ENCODE results near the gene TANGO6.

The TANGO6 gene

DNA sequence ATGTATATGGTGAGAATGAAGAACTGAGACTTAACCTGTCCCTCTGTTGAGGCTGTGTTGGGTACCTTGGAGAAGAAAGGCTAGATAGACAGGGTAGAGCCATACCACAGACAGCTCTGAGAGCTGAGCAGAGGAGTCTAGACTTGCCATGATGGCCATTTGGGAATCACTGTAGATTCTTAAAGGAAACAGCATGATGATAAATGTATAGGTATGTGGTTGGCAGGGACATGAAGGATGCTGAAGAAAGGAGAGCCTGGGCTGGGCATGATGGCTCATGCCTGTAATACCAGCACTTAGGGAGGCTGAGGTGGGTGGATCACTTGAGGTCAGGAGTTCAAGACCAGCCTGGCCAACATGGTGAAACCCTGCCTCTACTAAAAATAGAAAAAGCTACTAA is 147.7 kb downstream of the TANGO6 start:
- Histone ChIP-seq H3K27ac (ENCODE audit: poor library complexity, severe bottlenecking) (peak overlapping the region; percentile 98), H3K36me3 (ENCODE audit: low read depth) (no peaks in the 10 kb centered on the region), H3K4me3 (ENCODE audit: severe bottlenecking) (no peak overlapping the region), H3K9me3 (ENCODE audit: severe bottlenecking) (no peaks in the 10 kb centered on the region), H3K4me1 (ENCODE audit: insufficient read depth, poor library complexity, severe bottlenecking) (peaks cover 73% of the 10 kb centered on the region), H3K27me3 (ENCODE audit: insufficient read depth, poor library complexity, severe bottlenecking) (no peaks in the 10 kb centered on the region)
- no peak for DNase-seq (ENCODE audit: low spot score)
- TF ChIP-seq, protein P1, sequence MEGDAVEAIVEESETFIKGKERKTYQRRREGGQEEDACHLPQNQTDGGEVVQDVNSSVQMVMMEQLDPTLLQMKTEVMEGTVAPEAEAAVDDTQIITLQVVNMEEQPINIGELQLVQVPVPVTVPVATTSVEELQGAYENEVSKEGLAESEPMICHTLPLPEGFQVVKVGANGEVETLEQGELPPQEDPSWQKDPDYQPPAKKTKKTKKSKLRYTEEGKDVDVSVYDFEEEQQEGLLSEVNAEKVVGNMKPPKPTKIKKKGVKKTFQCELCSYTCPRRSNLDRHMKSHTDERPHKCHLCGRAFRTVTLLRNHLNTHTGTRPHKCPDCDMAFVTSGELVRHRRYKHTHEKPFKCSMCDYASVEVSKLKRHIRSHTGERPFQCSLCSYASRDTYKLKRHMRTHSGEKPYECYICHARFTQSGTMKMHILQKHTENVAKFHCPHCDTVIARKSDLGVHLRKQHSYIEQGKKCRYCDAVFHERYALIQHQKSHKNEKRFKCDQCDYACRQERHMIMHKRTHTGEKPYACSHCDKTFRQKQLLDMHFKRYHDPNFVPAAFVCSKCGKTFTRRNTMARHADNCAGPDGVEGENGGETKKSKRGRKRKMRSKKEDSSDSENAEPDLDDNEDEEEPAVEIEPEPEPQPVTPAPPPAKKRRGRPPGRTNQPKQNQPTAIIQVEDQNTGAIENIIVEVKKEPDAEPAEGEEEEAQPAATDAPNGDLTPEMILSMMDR (IDR thresholded peaks at IDR 0.05; ENCODE audit: poor library complexity, severe bottlenecking), result no peak
- ATAC-seq (ENCODE audit: low read depth), result peak; percentile 10; the same call in 1 of the 3 replicates

DNA sequence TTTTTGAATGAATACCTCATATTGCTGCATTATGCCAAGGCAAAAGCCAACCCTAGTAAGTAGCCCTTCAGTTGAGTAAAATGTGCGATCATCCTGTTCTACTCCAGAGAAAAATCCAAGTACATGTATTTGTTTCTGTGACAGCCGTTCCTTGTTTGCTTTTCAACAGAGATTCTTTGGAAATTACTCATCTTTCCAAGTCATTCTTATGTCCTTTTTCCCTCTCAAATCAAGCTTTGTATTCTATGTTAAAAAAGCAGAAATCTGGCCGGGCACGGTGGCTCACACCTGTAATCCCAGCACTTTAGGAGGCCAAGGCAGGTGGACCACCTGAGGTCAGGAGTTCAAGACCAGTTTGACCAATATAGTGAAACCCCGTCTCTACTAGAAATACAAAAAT is 149.2 kb downstream of the TANGO6 start:
- H3K27me3 ChIP-seq (ENCODE audit: insufficient read depth, poor library complexity, severe bottlenecking), result no peaks in the 10 kb centered on the region
- DNase-seq (ENCODE audit: low spot score), result no peak
- TF ChIP-seq, protein P1 (IDR thresholded peaks at IDR 0.05; ENCODE audit: poor library complexity, severe bottlenecking), result no peak
- H3K9me3 ChIP-seq (ENCODE audit: severe bottlenecking), result no peaks in the 10 kb centered on the region
- H3K4me3 ChIP-seq (ENCODE audit: severe bottlenecking), result no peak overlapping the region
- ATAC-seq (ENCODE audit: low read depth), result peak; percentile 38
- H3K27ac ChIP-seq (ENCODE audit: poor library complexity, severe bottlenecking), result peak overlapping the region; percentile 98
- H3K4me1 ChIP-seq (ENCODE audit: insufficient read depth, poor library complexity, severe bottlenecking), result peaks cover 64% of the 10 kb centered on the region
- H3K36me3 ChIP-seq (ENCODE audit: low read depth), result no peaks in the 10 kb centered on the region

DNA sequence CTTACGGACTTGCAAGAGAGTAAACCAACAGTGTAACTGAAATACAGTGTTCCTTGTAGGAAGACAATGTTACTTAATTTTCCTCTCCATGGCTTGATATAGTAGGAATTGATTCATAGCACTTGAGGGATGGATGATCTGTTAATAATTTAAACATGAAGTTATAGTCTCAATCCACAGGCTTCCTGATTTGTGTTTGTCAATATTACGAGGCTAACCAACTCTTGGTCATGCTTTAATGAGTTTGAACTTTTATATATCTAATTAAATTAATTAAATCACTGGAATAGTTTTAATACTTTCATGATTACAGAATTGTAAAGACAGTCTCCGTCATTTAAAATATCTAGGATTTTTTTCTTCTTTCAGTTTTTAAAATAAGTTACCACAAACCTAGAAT is 150.1 kb downstream of the TANGO6 start:
- no peaks in the 10 kb centered on the region for H3K36me3 ChIP-seq (ENCODE audit: low read depth)
- DNase-seq (ENCODE audit: low spot score) (no peak), ATAC-seq (ENCODE audit: low read depth) (no peak)
- H3K9me3 ChIP-seq (ENCODE audit: severe bottlenecking), result no peaks in the 10 kb centered on the region
- no peaks in the 10 kb centered on the region for H3K27me3 ChIP-seq (ENCODE audit: insufficient read depth, poor library complexity, severe bottlenecking)
- peak overlapping the region; percentile 98 for H3K27ac ChIP-seq (ENCODE audit: poor library complexity, severe bottlenecking)
- peaks cover 59% of the 10 kb centered on the region for H3K4me1 ChIP-seq (ENCODE audit: insufficient read depth, poor library complexity, severe bottlenecking)
- TF ChIP-seq, protein P1 (IDR thresholded peaks at IDR 0.05; ENCODE audit: poor library complexity, severe bottlenecking), result no peak
- H3K4me3 ChIP-seq (ENCODE audit: severe bottlenecking), result no peak overlapping the region

DNA sequence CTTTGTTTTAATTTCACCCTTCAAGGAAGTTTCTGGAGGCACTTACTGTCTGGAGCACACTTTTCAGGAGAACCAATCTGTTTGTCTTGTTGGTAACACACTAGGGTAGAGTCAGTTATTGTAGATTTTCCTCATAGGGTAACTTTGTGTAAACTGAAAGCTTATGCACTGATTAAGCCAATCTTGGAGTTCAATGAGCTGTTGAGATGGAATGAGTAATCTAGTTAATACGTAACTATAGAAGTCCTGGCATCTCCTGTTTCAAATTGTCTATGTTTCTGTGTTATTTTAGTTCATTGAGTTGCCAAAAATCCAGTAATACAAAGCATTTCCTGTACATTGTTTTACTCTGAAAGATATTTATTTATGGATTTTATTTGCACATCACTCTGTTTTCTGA is 150.6 kb downstream of the TANGO6 start:
- Histone ChIP-seq H3K27me3 (ENCODE audit: insufficient read depth, poor library complexity, severe bottlenecking) (no peaks in the 10 kb centered on the region), H3K36me3 (ENCODE audit: low read depth) (no peaks in the 10 kb centered on the region), H3K4me3 (ENCODE audit: severe bottlenecking) (no peak overlapping the region), H3K9me3 (ENCODE audit: severe bottlenecking) (no peaks in the 10 kb centered on the region), H3K27ac (ENCODE audit: poor library complexity, severe bottlenecking) (peak overlapping the region; percentile 98), H3K4me1 (ENCODE audit: insufficient read depth, poor library complexity, severe bottlenecking) (peaks cover 59% of the 10 kb centered on the region)
- no peak for DNase-seq (ENCODE audit: low spot score)
- TF ChIP-seq, protein P1 (IDR thresholded peaks at IDR 0.05; ENCODE audit: poor library complexity, severe bottlenecking), result no peak
- peak; percentile 76 for ATAC-seq (ENCODE audit: low read depth)

DNA sequence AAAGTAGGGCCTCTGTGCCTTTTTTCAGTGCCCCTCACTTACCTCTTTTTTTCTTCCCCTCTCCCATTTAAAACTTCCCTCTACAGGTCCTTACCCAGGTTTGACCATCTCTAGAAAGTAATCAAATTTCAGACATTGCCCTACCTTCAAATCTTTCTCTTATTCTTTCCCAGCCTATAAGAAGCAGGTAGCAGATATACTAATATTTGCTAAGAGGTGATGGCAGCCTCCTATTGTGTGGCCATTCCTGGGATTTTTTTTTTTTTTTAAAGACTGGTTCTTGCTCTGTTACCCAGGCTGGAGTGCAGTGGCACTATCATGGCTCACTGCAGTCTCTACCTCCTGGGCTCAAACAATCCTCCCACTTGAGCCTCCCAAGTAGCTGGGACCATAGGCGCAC is 151.0 kb downstream of the TANGO6 start:
- TF ChIP-seq, protein P1 (IDR thresholded peaks at IDR 0.05; ENCODE audit: poor library complexity, severe bottlenecking), result no peak
- no peak overlapping the region for H3K4me3 ChIP-seq (ENCODE audit: severe bottlenecking)
- peak; percentile 1; the same call in 2 of the 3 replicates for ATAC-seq (ENCODE audit: low read depth)
- no peaks in the 10 kb centered on the region for H3K9me3 ChIP-seq (ENCODE audit: severe bottlenecking)
- no peaks in the 10 kb centered on the region for H3K36me3 ChIP-seq (ENCODE audit: low read depth)
- no peaks in the 10 kb centered on the region for H3K27me3 ChIP-seq (ENCODE audit: insufficient read depth, poor library complexity, severe bottlenecking)
- H3K27ac ChIP-seq (ENCODE audit: poor library complexity, severe bottlenecking), result peak overlapping the region; percentile 98
- no peak for DNase-seq (ENCODE audit: low spot score)
- H3K4me1 ChIP-seq (ENCODE audit: insufficient read depth, poor library complexity, severe bottlenecking), result peaks cover 59% of the 10 kb centered on the region
